Prostate gland (tissue), 2 donors: ENCODE measurements around the gene POU3F1.

Source experiments
- POLR2A ChIP-seq: fragments of 450-650 bp; IDR thresholded peaks from one replicate; pipeline ENCODE4 v1.6.1; 2016; ENCODE audit warnings: antibody characterized with exemption, mild to moderate bottlenecking
- POLR2AphosphoS5 ChIP-seq: sonication (generic); formaldehyde crosslinking; IDR thresholded peaks from one replicate; pipeline ENCODE4 v1.6.1; 2017; ENCODE audit warnings: antibody characterized with exemption
- TF ChIP-seq, protein P1 (sequence below), 4 experiments: fragments of 200-600 bp in 2 of 4; fragments of 450-650 bp in 2 of 4; sonication (generic) in 2 of 4; IDR thresholded peaks; 1 replicate in 3 of 4; 2 replicates in 1 of 4; pipeline ENCODE4 v1.5.1; 2016 to 2019; ENCODE audit warnings: antibody characterized with exemption in 4 of 4, mild to moderate bottlenecking in 2 of 4, moderate library complexity in 2 of 4

DNA sequence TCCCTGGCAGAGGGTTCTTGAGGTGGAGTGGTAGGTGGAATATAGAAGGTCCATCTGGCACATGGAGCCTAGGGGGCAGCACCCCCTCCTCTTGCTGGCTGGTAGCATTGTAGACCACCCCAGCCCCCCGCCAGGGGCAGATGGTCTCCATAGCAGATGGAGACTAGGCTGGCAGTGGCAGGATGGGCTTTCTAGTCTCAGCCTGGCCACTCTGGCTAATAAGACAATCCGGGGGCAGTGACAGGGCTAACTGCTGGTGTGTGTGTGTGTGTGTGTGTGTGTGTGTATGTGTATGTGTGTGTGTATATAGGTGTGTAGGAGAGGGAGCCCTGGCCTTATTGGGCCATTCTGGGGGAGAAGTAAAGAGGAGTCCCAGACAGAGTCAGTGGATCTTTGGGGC lies 17.9 kb downstream of the POU3F1 start:
- TF ChIP-seq, protein P1, sequence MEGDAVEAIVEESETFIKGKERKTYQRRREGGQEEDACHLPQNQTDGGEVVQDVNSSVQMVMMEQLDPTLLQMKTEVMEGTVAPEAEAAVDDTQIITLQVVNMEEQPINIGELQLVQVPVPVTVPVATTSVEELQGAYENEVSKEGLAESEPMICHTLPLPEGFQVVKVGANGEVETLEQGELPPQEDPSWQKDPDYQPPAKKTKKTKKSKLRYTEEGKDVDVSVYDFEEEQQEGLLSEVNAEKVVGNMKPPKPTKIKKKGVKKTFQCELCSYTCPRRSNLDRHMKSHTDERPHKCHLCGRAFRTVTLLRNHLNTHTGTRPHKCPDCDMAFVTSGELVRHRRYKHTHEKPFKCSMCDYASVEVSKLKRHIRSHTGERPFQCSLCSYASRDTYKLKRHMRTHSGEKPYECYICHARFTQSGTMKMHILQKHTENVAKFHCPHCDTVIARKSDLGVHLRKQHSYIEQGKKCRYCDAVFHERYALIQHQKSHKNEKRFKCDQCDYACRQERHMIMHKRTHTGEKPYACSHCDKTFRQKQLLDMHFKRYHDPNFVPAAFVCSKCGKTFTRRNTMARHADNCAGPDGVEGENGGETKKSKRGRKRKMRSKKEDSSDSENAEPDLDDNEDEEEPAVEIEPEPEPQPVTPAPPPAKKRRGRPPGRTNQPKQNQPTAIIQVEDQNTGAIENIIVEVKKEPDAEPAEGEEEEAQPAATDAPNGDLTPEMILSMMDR (IDR thresholded peaks at IDR 0.05): no peak
- TF ChIP-seq POLR2A: no peak
- TF ChIP-seq POLR2AphosphoS5: no peak
